Right lung (tissue), 5 donors: ENCODE measurements around the gene CCDC63. TPM values are rescaled to one million over a fixed set of nuclear protein-coding genes. Genes with fewer than 3 reads are reported as not detected.

ENCODE experiments used
- polyA plus RNA-seq, 5 donors: library from polyadenylated mRNA; unstranded; fragments of 120-200 nt; gene quantifications; one replicate each; pipeline versions ENCODE4 v1.2.1 to v1.2.3, GENCODE V29; 2013; ENCODE audit warnings: inconsistent platforms in 1 of 5, low replicate concordance in 1 of 5; ENCODE audit not compliant: insufficient read length in 5 of 5, insufficient read depth in 1 of 5

CCDC63 gene
- polyA plus RNA-seq, 5 donors = 0.08 TPM; not detected in 4

Other genes with a start within 250 kb of the CCDC63 start
- gene TCTN1, start 232.9 kb upstream of the CCDC63 start, polyA plus RNA-seq = 10 to 100 TPM; 65.8 to 89.2 (median 76.5) TPM
- 10 to 100 TPM; 14.8 to 18.1 (median 17.6) TPM for gene HVCN1, start 157.9 kb upstream of the CCDC63 start, polyA plus RNA-seq
- gene PPP1CC, start 104.1 kb upstream of the CCDC63 start, polyA plus RNA-seq = 100 to 1,000 TPM; 157 to 214 (median 204) TPM
- gene MYL2, start 73.6 kb downstream of the CCDC63 start, polyA plus RNA-seq = 10 to 100 TPM in 1 of 5 donors, 1 to 10 TPM in 1, under 1 TPM in 1, not detected in 2; 0.60 to 40.4 (median 1.1) TPM
- gene CUX2, start 187.2 kb downstream of the CCDC63 start, polyA plus RNA-seq = under 1 TPM; 0.18 to 0.63 (median 0.24) TPM